ENCODE data around the gene POLR2H.

GRCh38 chr3:184352897-184353545, 8.5 kb upstream of the POLR2H start:
- TF ChIP-seq BHLHE40 (IDR thresholded peaks at IDR 0.05; ENCODE audit: borderline replicate concordance) (no peak), SP1 (IDR thresholded peaks at IDR 0.05) (no peak), CTBP1 (IDR thresholded peaks at IDR 0.05; ENCODE audit: borderline replicate concordance) (no peak), SUZ12 (IDR thresholded peaks at IDR 0.05) (no peak), ELF4 (IDR thresholded peaks at IDR 0.05) (no peak), FOXA1 (IDR thresholded peaks at IDR 0.05) (no peak), PKNOX1 (IDR thresholded peaks at IDR 0.05) (no peak), HDGF (IDR thresholded peaks at IDR 0.05; ENCODE audit: borderline replicate concordance) (no peak), NFRKB (IDR thresholded peaks at IDR 0.05) (no peak), FOXK2 (IDR thresholded peaks at IDR 0.05) (no peak), FOXM1 (IDR thresholded peaks at IDR 0.05; ENCODE audit: borderline replicate concordance) (no peak), ZNF384 (IDR thresholded peaks at IDR 0.05) (no peak), TARDBP (IDR thresholded peaks at IDR 0.05) (no peak)

All from HEK293T (cell line).